Stimulated activated naive CD8-positive, alpha-beta T cell treated with anti-CD3 and anti-CD28 coated beads, Interleukin-15, amount 100 ng/mL, for 72 hours (primary cell): Measurements from ENCODE around the gene FLCN.
"Not testable (repeated sequence)": the region's sequence is repeated elsewhere in the genome, so short reads cannot be mapped to it uniquely, and the experiment has no call there.

Source experiments
- ATAC-seq: fragments of 150-1000 bp; cut with Tn5 transposase; 2 replicates; pipeline ENCODE4 v1.10.0; 2021; ENCODE audit warnings: mild to moderate bottlenecking, moderate library complexity
- DNase-seq, 2 donors: peaks; one replicate each; pipeline ENCODE4 v3.0.0; 2021 to 2022
- H3K27ac Mint-ChIP-seq, 2 donors: one replicate each; pipeline ENCODE4 v1.8.0; 2022; ENCODE audit warnings: mild to moderate bottlenecking in 2 of 2, mixed read lengths in 2 of 2, moderate library complexity in 2 of 2
- H3K27me3 Mint-ChIP-seq: one replicate; pipeline ENCODE4 v1.8.0; 2022; ENCODE audit warnings: mixed read lengths
- H3K4me1 Mint-ChIP-seq: one replicate; pipeline ENCODE4 v1.8.0; 2022; ENCODE audit warnings: mild to moderate bottlenecking, mixed read lengths
- H3K4me3 Mint-ChIP-seq, 2 donors: one replicate each; pipeline ENCODE4 v1.8.0; 2022; ENCODE audit warnings: mild to moderate bottlenecking in 2 of 2, mixed read lengths in 2 of 2, moderate library complexity in 1 of 2
- H3K9me3 Mint-ChIP-seq, 2 donors: one replicate each; pipeline ENCODE4 v1.8.0; 2022; ENCODE audit warnings: mixed read lengths in 2 of 2

The FLCN gene, protein sequence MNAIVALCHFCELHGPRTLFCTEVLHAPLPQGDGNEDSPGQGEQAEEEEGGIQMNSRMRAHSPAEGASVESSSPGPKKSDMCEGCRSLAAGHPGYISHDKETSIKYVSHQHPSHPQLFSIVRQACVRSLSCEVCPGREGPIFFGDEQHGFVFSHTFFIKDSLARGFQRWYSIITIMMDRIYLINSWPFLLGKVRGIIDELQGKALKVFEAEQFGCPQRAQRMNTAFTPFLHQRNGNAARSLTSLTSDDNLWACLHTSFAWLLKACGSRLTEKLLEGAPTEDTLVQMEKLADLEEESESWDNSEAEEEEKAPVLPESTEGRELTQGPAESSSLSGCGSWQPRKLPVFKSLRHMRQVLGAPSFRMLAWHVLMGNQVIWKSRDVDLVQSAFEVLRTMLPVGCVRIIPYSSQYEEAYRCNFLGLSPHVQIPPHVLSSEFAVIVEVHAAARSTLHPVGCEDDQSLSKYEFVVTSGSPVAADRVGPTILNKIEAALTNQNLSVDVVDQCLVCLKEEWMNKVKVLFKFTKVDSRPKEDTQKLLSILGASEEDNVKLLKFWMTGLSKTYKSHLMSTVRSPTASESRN

DNA sequence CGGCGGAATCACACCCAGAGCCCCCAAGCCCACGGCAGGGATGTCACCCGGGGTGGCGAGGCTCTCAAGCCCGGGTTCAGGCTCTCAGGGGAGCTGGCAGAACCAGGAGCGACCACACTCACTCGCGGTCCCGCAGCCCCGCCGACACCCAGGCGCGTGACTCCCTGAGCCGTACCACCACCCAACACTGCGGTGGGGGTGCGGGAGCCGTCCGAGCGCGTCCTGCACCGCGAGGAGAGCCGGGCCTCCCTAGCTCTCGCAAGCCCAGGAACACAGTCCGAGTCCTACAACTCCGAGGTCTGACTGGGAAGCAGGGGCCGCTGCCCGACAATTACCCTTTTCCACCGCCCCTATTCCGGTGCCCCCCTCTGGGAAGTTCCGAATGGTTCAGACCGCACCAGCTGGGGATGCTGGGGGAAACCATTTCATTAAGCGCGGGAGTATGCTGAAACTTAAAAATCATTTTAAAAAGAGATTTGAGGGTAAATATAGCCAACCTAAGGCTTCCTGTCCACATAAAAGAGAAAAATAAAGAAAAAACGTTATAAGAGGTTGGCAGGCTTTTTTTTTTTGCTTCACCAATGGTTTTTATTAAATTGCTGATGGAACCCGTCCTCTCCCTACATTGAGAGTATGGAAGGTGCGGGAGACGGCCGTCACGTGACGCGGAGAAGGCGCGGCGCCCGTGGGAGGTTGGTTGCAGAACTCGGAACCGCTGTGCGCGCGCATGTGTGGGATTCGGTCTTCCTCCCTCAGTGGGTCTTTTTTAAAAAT, at the start of gene FLCN:
Gene FLCN, minus strand, starts transcription at position 143 of the 774 bp plus-strand sequence. CDS start 9,031 bp downstream, outside the sequence.
- Mint-ChIP-seq H3K4me1 (peaks cover 47% of the 10 kb centered on the region), H3K4me3 (peak within 1 kb of the TSS; percentile 86 to 94), H3K27ac (peak within 1 kb of the TSS; percentile 100), H3K9me3 (no peaks in the 10 kb centered on the region), H3K27me3 (no peaks in the 10 kb centered on the region)
- DNase-seq: peak; percentile 86 to 89
- ATAC-seq: peak; percentile 91

DNA sequence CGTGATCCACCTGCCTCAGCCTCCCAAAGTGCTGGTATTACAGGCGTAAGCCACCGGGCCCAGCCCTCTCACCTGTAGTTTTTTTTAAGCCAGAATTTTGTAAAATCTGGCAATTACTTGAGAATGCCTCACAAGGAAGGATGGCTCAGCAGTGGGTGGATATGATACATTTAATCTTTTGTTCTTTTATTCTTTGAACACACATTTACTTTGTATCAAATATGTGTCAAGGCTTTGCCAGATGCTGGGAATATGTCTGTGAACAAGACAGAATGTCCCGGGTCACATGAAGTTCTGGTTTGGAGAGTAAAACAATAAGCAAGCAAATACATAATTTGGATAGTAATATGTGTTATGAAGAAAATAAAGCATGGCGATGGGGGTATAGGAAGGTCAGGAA, 49.0 kb upstream of the FLCN start:
- DNase-seq: no peak
- no peak for ATAC-seq
- Mint-ChIP-seq H3K4me1 (peaks cover 13% of the 10 kb centered on the region), H3K4me3 (no peak overlapping the region), H3K9me3 (no peaks in the 10 kb centered on the region), H3K27me3 (no peaks in the 10 kb centered on the region), H3K27ac (no peak overlapping the region)

DNA sequence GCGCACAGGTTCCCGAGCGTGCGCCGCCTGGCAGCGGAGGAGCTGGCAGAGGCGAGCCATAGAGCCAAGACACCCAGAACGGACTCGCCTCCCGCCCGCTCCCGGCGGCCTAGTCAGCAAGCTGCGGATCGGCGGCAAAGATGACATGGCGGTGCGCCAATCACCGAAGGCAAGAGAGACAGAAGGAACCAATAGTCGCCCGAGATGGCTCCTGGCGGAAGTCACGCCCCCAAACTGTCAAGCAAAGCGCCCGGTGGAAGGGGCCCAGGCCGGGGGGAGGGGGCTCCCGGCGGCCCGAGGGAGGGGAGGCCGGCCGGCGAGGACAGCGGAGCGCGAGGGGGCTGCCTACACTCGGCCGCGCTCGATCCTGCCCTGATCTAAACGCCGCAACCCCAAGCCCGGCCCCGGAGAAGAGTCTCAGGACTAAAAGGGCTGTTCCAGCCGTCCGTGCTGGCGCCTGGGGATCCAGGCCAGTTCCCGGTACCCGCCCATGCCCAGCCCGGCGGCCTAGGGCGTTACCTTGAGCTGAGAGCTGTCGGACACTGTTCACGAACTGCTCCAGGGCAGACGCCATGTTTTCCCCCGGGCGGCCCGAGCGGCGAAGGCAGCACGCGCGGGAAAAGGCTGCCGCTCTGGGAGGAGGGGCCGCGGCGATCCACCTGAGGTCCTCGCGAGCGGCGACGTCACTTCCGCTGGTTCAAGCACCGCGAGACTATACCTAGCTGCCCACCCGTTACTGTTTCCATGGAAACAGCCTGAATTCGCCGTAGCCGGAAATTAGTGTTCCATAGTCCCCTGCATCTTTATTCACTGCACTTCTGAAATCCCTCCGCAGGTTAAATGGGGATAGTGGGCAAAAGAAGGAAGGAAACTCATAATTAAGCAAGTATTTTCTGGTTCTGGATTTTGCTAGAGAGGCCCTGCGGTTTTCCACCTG, 43.9 kb upstream of the FLCN start, which contains the start of gene COPS3:
Gene COPS3, minus strand, starts transcription at position 634 of the 937 bp plus-strand sequence. Its CDS starts 60 bp downstream, at position 574.
- Mint-ChIP-seq H3K27ac (peak within 1 kb of the TSS; percentile 91 to 98), H3K4me1 (peaks cover 35% of the 10 kb centered on the region)

DNA sequence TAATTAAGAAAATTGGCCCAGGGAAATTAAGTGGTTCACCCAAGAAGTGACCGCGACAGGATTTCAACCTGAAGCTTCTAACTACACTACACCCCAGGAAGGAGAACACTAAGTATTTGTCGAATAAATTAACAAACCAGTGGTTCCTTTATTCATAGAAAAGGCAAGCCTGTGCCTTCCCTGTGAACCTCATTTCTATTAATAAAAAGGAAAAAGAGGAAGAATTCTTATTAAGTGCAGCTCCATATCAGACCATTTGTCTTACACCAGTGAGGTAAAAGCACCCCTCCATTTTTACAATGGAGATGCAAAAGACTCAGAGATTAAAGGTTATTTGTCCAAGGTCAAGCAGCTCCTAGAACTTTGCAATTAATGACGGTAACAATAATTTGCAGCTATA, 42.3 kb upstream of the FLCN start:
- no peak for DNase-seq
- no peaks in the 10 kb centered on the region for H3K9me3 Mint-ChIP-seq
- no peaks in the 10 kb centered on the region for H3K27me3 Mint-ChIP-seq
- peak overlapping the region; percentile 77 to 79 for H3K27ac Mint-ChIP-seq
- H3K4me3 Mint-ChIP-seq: peak overlapping the region; percentile 83 to 96
- no peak for ATAC-seq
- peaks cover 41% of the 10 kb centered on the region for H3K4me1 Mint-ChIP-seq

More for the DNA sequence above, 43.9 kb upstream of the FLCN start, which contains the start of gene COPS3:
- H3K9me3 Mint-ChIP-seq: no peaks in the 10 kb centered on the region
- peak; percentile 97 for ATAC-seq
- H3K4me3 Mint-ChIP-seq: peak within 1 kb of the TSS; percentile 83 to 96
- H3K27me3 Mint-ChIP-seq: no peaks in the 10 kb centered on the region
- peak; percentile 95 to 97 for DNase-seq

DNA sequence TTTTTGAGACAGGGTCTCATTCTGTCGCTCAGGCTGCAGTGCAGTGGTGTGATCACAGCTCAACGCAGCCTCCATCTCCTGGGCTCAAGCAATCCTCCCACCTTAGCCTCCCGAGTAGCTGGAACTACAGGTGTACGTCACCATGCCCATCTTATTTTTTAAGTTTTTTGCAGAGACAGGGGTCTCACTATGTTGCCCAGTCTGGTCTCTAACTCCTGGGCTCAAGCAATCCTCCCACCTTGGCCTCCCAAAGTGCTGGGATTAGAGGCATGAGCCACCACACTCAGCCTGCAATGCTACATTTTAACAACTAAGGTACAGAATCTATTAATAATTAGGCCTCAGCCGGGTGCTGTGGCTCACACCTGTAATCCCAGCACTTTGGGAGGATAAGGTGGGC, 40.5 kb upstream of the FLCN start:
- not testable (repeated sequence) for ATAC-seq, H3K4me3 Mint-ChIP-seq, DNase-seq, H3K9me3 Mint-ChIP-seq, H3K27me3 Mint-ChIP-seq
- peak overlapping the region in 1 of 2 donors; percentile 48 for H3K27ac Mint-ChIP-seq
- peaks cover 40% of the 10 kb centered on the region for H3K4me1 Mint-ChIP-seq

DNA sequence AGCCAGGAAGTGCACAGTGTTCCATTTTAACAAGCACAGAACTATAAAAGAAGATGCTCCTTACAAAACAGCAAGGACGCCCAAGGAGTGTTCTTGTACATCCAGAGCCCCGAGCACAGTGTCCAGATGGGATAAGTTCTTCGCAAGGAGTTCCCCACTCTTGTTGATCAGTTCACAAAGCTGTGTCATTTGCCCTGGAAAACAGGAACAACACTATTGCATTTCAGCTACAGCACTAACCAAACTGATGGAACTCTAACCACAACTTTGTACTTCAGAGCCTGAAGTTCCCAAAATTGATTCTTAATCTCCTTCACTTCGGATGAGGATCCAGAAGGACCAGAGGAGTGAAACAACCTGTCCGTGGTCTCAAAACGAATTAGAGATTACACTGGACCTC, 39.0 kb upstream of the FLCN start:
- H3K9me3 Mint-ChIP-seq: no peaks in the 10 kb centered on the region
- no peak for DNase-seq
- peaks cover 28% of the 10 kb centered on the region for H3K4me1 Mint-ChIP-seq
- no peaks in the 10 kb centered on the region for H3K27me3 Mint-ChIP-seq
- H3K4me3 Mint-ChIP-seq: no peak overlapping the region
- peak overlapping the region in 1 of 2 donors; percentile 2 for H3K27ac Mint-ChIP-seq
- no peak for ATAC-seq

DNA sequence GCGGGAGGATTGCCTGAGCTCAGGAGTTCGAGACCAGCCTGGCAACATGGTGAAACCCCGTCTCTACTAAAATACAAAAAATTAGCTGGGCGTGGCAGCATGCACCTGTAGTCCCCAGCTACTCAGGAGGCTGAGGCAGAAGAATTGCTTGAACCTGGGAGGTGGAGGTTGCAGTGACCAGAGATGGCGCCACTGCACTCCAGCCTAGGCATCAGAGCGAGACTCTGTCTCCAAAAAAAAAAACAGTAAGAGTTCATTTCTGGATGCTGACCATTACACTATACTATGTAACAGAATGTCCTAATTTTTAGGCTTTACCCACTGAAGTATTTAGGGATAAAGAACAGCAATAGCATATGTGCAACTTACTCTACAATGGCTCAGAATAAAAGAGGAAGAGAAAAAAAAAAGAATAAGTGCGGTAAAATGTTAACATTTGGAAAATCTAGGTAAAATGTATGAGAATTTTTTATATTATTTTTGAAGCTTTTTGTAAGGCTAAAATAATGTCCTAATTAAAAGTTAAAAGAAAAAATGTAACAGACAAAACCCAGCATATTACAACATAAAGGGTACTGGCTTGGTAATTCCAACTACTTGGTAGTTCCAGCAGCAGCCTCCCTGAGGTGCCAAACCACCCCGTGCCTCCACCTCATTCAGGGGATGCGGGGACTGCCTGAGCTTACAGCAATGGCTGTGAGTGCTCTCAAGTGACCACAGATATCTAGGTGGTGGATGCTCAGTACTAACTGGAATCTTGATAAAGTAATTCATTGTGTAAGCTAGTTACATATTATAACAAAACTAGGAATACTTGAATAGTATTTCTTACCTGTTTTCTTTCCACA, 33.2 kb upstream of the FLCN start:
- no peak overlapping the region for H3K4me3 Mint-ChIP-seq
- H3K9me3 Mint-ChIP-seq: no peaks in the 10 kb centered on the region
- H3K27ac Mint-ChIP-seq: no peak overlapping the region
- ATAC-seq (no peak), DNase-seq (peak in 1 of 2 donors; percentile 30)
- H3K4me1 Mint-ChIP-seq: peaks cover 6% of the 10 kb centered on the region
- H3K27me3 Mint-ChIP-seq: no peaks in the 10 kb centered on the region

DNA sequence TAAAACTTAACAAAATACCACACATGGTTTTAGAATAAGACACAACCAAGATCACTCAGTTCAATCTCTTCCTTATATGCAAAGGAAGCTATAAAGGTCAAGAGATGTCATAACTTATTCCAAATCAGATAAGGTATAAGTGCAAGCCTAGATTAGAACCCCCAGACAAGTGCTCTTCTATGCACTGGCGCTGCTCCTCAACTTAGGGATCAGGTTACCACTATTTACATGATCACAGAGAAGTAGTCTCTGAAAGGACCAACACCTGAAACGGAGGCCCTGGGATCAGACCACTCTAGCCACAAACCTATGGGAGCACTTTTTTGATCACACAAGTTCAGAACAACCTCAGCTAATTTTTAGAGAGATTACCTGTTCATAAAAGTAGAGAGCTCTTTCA, 27.5 kb upstream of the FLCN start:
- Mint-ChIP-seq H3K9me3 (no peaks in the 10 kb centered on the region), H3K4me1 (no peaks in the 10 kb centered on the region), H3K27me3 (no peaks in the 10 kb centered on the region), H3K27ac (peak overlapping the region in 1 of 2 donors; percentile 54), H3K4me3 (no peak overlapping the region)
- ATAC-seq: no peak
- no peak for DNase-seq

DNA sequence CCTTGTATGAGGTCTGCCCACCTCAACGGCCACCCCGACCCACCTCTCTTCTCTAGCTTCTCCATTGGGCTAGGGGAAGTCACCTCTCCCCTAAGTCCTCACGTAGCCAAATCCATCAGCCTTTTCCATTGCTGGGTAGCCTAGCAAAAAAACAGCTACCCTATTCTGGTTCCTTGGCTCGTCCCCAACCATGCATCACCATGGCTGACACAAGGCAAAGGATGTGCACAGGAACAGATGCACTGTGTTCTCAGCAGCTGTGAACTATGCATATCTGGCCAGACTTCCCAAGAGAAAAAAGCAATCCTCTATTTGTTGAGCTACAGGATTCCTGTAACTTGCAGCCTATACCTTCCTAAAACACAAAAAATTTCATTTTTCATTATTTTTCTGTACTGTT, 22.0 kb upstream of the FLCN start:
- H3K27me3 Mint-ChIP-seq: no peaks in the 10 kb centered on the region
- no peaks in the 10 kb centered on the region for H3K9me3 Mint-ChIP-seq
- peak overlapping the region in 1 of 2 donors; percentile 21 for H3K27ac Mint-ChIP-seq
- no peak for ATAC-seq
- H3K4me3 Mint-ChIP-seq: no peak overlapping the region
- no peaks in the 10 kb centered on the region for H3K4me1 Mint-ChIP-seq
- DNase-seq: no peak

DNA sequence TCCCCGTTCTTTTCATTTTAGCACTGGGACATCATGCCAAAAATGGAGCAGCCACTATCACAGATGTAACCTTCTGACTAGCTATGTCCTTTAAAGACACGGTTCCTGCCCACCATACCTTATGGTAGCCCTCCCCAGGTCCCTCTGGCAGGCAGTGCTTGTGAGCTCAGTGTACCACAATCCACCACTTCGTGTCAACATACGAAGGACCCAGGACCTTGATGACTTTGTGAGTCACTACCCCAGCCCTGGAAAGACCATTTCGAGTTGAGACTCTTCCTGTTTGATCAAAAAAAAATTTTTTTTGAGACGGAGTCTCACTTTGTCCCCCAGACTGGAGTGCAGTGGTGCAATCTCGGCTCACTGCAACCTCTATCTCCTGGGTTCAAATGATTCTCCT, 21.0 kb upstream of the FLCN start:
- no peak overlapping the region for H3K4me3 Mint-ChIP-seq
- no peaks in the 10 kb centered on the region for H3K4me1 Mint-ChIP-seq
- H3K27me3 Mint-ChIP-seq: no peaks in the 10 kb centered on the region
- ATAC-seq: no peak
- H3K9me3 Mint-ChIP-seq: no peaks in the 10 kb centered on the region
- no peak for DNase-seq
- H3K27ac Mint-ChIP-seq: peak overlapping the region in 1 of 2 donors; percentile 89

DNA sequence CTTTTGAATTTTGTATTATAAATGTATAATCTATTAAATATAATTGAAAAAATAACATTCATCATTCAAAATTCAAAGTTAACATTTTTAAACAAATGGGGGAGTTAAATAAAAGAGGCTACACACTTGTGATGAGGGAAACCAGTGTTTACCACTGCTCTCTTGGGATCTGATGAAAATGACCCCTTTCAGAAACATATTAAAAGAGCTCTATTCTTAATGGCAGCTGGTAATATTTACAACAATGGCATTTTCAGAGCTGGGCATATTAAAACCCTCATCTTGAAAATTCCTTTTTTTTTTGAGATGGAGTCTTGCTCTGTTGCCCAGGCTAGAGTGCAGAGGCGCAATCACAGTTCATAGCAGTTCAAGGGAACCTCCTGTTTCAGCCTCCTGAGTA, 19.3 kb upstream of the FLCN start:
- no peaks in the 10 kb centered on the region for H3K27me3 Mint-ChIP-seq
- no peaks in the 10 kb centered on the region for H3K4me1 Mint-ChIP-seq
- DNase-seq: no peak
- H3K27ac Mint-ChIP-seq: no peak overlapping the region
- no peak overlapping the region for H3K4me3 Mint-ChIP-seq
- no peak for ATAC-seq
- H3K9me3 Mint-ChIP-seq: no peaks in the 10 kb centered on the region

DNA sequence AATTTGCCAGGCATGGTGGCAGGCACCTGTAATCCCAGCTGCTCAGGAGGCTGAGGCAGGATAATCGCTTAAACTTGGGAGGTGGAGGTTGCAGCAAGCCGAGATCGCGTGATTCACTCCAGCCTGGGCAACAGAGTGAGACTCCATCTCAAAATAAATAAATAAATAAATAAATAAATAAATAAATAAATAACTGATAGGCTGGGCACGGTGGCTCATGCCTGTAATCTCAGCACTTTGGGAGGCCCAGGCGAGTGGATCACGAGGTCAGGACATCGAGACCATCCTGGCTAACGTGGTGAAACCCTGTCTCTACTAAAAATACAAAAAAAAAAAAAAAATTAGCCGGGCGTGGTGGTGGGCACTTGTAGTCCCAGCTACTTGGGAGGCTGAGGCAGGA, 18.7 kb upstream of the FLCN start:
- H3K4me3 Mint-ChIP-seq, H3K4me1 Mint-ChIP-seq, ATAC-seq, DNase-seq, H3K9me3 Mint-ChIP-seq, H3K27me3 Mint-ChIP-seq, H3K27ac Mint-ChIP-seq: not testable (repeated sequence)

DNA sequence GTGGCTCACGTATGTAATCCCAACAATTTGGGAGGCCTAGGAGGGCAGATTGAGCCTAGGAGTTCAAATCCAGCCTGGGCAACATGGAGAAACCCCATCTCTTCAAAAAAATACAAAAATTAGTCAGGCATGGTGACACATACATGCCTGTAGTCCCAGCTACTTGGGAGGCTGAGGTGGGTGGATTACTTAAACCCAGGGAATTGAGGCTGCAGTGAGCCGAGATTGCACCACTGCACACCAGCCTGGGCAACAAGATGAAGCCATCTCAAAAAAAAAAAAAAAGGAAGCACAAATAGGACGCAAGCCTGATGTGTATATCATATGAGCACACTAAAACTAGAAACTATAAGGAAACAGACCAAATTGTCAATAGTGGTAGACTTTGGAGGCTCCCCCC, 17.1 kb upstream of the FLCN start:
- DNase-seq (no peak), ATAC-seq (no peak)
- H3K9me3 Mint-ChIP-seq: no peaks in the 10 kb centered on the region
- no peak overlapping the region for H3K27ac Mint-ChIP-seq
- no peaks in the 10 kb centered on the region for H3K27me3 Mint-ChIP-seq
- H3K4me3 Mint-ChIP-seq: no peak overlapping the region
- H3K4me1 Mint-ChIP-seq: no peaks in the 10 kb centered on the region

DNA sequence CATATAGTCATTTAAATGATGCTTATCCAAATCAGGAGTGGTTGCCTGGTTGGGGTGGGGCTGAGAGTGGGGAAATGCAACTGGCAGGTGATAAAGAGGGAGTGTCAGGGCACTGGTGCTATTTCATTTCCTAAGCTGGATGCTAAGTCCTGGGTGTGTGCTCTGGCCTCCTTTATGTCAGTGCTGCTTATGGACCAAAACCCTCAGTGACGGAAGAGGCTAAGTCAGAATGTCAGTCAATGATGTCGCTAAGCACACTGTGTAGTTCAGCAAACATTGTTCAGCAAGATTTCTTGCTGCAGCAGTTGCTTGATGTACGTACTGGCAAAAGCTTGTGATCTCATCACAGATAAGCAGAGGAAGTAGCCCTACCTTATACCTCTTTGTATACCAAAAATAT, 16.4 kb upstream of the FLCN start:
- Mint-ChIP-seq H3K4me1 (no peaks in the 10 kb centered on the region), H3K27me3 (no peaks in the 10 kb centered on the region), H3K4me3 (no peak overlapping the region), H3K9me3 (no peaks in the 10 kb centered on the region), H3K27ac (no peak overlapping the region)
- DNase-seq (no peak), ATAC-seq (no peak)
